IPS-15b (cell line): Measurements from ENCODE around the gene INTS2.

Source experiments
- H3K27me3 ChIP-seq: one replicate; pipeline ENCODE4 v1.6.1; 2013; ENCODE audit warnings: low read length; ENCODE audit not compliant: control insufficient read depth, insufficient read depth
- H3K36me3 ChIP-seq: one replicate; pipeline ENCODE4 v1.6.1; 2013; ENCODE audit warnings: low read length; ENCODE audit not compliant: control insufficient read depth, insufficient read depth
- H3K4me1 ChIP-seq: one replicate; pipeline ENCODE4 v1.6.1; 2013; ENCODE audit warnings: mild to moderate bottlenecking, low read length; ENCODE audit not compliant: control insufficient read depth, insufficient read depth
- H3K4me3 ChIP-seq: one replicate; pipeline ENCODE4 v1.5.1; 2013; ENCODE audit warnings: low read depth, low read length
- H3K9ac ChIP-seq: one replicate; pipeline ENCODE4 v1.6.1; 2013; ENCODE audit warnings: low read depth, mild to moderate bottlenecking, low read length
- H3K9me3 ChIP-seq: one replicate; pipeline ENCODE4 v1.6.1; 2013; ENCODE audit warnings: mild to moderate bottlenecking, low read length; ENCODE audit not compliant: control insufficient read depth, insufficient read depth

Gene INTS2

GRCh38 chr17:61927208-61928100 lies at the start of gene INTS2:
Gene INTS2, minus strand, starts transcription at chr17:61927982. Its CDS starts 1,338 bp downstream, at chr17:61926644.
- Histone ChIP-seq H3K9ac (peak within 1 kb of the TSS; percentile 97), H3K27me3 (no peaks in the 10 kb centered on the region), H3K36me3 (no peaks in the 10 kb centered on the region), H3K4me1 (peaks cover 4% of the 10 kb centered on the region), H3K9me3 (no peaks in the 10 kb centered on the region), H3K4me3 (peak within 1 kb of the TSS; percentile 99)

- Histone ChIP-seq H3K27me3 (no peaks in the 10 kb centered on the region), H3K4me1 (no peaks in the 10 kb centered on the region)
These were observed 46.3 kb upstream of the INTS2 start for GRCh38 chr17:61974115-61974514.

GRCh38 chr17:61972311-61972710 lies 44.5 kb upstream of the INTS2 start:
- Histone ChIP-seq H3K4me3 (no peak overlapping the region), H3K4me1 (no peaks in the 10 kb centered on the region), H3K27me3 (no peaks in the 10 kb centered on the region), H3K36me3 (peaks cover 17% of the 10 kb centered on the region), H3K9me3 (no peaks in the 10 kb centered on the region), H3K9ac (no peak overlapping the region)

More at GRCh38 chr17:61974115-61974514, 46.3 kb upstream of the INTS2 start:
- H3K4me3 ChIP-seq, result no peak overlapping the region
- no peaks in the 10 kb centered on the region for H3K9me3 ChIP-seq
- H3K36me3 ChIP-seq, result peaks cover 12% of the 10 kb centered on the region
- H3K9ac ChIP-seq, result no peak overlapping the region

GRCh38 chr17:61970030-61970429 lies 42.2 kb upstream of the INTS2 start:
- Histone ChIP-seq H3K36me3 (peaks cover 25% of the 10 kb centered on the region), H3K4me1 (no peaks in the 10 kb centered on the region), H3K4me3 (no peak overlapping the region), H3K9me3 (no peaks in the 10 kb centered on the region), H3K9ac (no peak overlapping the region), H3K27me3 (no peaks in the 10 kb centered on the region)

GRCh38 chr17:61968757-61969156 lies 41.0 kb upstream of the INTS2 start:
- Histone ChIP-seq H3K27me3 (no peaks in the 10 kb centered on the region), H3K4me1 (no peaks in the 10 kb centered on the region), H3K9me3 (no peaks in the 10 kb centered on the region), H3K9ac (no peak overlapping the region), H3K4me3 (no peak overlapping the region), H3K36me3 (peaks cover 25% of the 10 kb centered on the region)

- H3K36me3 ChIP-seq, result peaks cover 25% of the 10 kb centered on the region
- H3K4me1 ChIP-seq, result no peaks in the 10 kb centered on the region
- H3K9me3 ChIP-seq, result no peaks in the 10 kb centered on the region
- no peak overlapping the region for H3K9ac ChIP-seq
- H3K4me3 ChIP-seq, result no peak overlapping the region
- no peaks in the 10 kb centered on the region for H3K27me3 ChIP-seq
These were observed 39.9 kb upstream of the INTS2 start for GRCh38 chr17:61967729-61968128.

- Histone ChIP-seq H3K27me3 (no peaks in the 10 kb centered on the region), H3K9me3 (no peaks in the 10 kb centered on the region), H3K9ac (no peak overlapping the region), H3K36me3 (peaks cover 25% of the 10 kb centered on the region), H3K4me3 (no peak overlapping the region), H3K4me1 (no peaks in the 10 kb centered on the region)
These were observed 38.4 kb upstream of the INTS2 start for GRCh38 chr17:61966191-61966590.

GRCh38 chr17:61955619-61956018 lies 27.8 kb upstream of the INTS2 start:
- Histone ChIP-seq H3K4me1 (no peaks in the 10 kb centered on the region), H3K4me3 (no peak overlapping the region), H3K36me3 (peaks cover 22% of the 10 kb centered on the region), H3K9me3 (no peaks in the 10 kb centered on the region), H3K9ac (no peak overlapping the region), H3K27me3 (no peaks in the 10 kb centered on the region)

- Histone ChIP-seq H3K36me3 (peaks cover 14% of the 10 kb centered on the region), H3K4me3 (no peak overlapping the region), H3K4me1 (no peaks in the 10 kb centered on the region), H3K9me3 (no peaks in the 10 kb centered on the region), H3K9ac (no peak overlapping the region), H3K27me3 (no peaks in the 10 kb centered on the region)
These were observed 19.7 kb upstream of the INTS2 start for GRCh38 chr17:61947367-61948078.

- H3K9me3 ChIP-seq, result no peaks in the 10 kb centered on the region
- no peaks in the 10 kb centered on the region for H3K27me3 ChIP-seq
- peaks cover 14% of the 10 kb centered on the region for H3K36me3 ChIP-seq
- no peak overlapping the region for H3K9ac ChIP-seq
- no peaks in the 10 kb centered on the region for H3K4me1 ChIP-seq
- H3K4me3 ChIP-seq, result no peak overlapping the region
These were observed 18.6 kb upstream of the INTS2 start for GRCh38 chr17:61946359-61946758.

GRCh38 chr17:61943117-61943516 lies 15.3 kb upstream of the INTS2 start:
- Histone ChIP-seq H3K27me3 (no peaks in the 10 kb centered on the region), H3K9me3 (no peaks in the 10 kb centered on the region), H3K36me3 (peaks cover 4% of the 10 kb centered on the region), H3K4me3 (no peak overlapping the region), H3K9ac (no peak overlapping the region), H3K4me1 (no peaks in the 10 kb centered on the region)

- H3K4me3 ChIP-seq, result no peak overlapping the region
- H3K4me1 ChIP-seq, result no peaks in the 10 kb centered on the region
- no peak overlapping the region for H3K9ac ChIP-seq
- H3K27me3 ChIP-seq, result no peaks in the 10 kb centered on the region
- H3K9me3 ChIP-seq, result no peaks in the 10 kb centered on the region
- peaks cover 4% of the 10 kb centered on the region for H3K36me3 ChIP-seq
These were observed 14.3 kb upstream of the INTS2 start for GRCh38 chr17:61942085-61942484.
